CD1c-positive myeloid dendritic cell (primary cell): Measurements from ENCODE around the gene CCDC28A.

Experiments
- DNase-seq: peaks from one replicate; pipeline ENCODE4 v3.0.0-alpha.2; 2016; ENCODE audit errors: extremely low spot score

Gene CCDC28A

GRCh38 chr6:138833816-138834539, 60.4 kb downstream of the CCDC28A start:
- DNase-seq: no peak

GRCh38 chr6:138837246-138837645, 63.7 kb downstream of the CCDC28A start:
- no peak for DNase-seq
